Retinal pigment epithelial cell (primary cell): ENCODE measurements around the gene PTPRN2.
A peak's percentile ranks its signal among the peaks of the same experiment; 100 is the strongest.
"Not testable (repeated sequence)": the region's sequence is repeated elsewhere in the genome, so short reads cannot be mapped to it uniquely, and the experiment has no call there.

Experiments used
- DNase-seq: peaks from one replicate; pipeline ENCODE4 v3.0.0-alpha.2; 2010; ENCODE audit warnings: low read depth
- H3K4me3 ChIP-seq: 2 replicates; pipeline ENCODE4 v1.5.1; 2011; ENCODE audit warnings: mild to moderate bottlenecking, low read length, control low read depth, moderate library complexity
- TF ChIP-seq, protein P1 (sequence below): conservative IDR thresholded peaks from 2 replicates; pipeline ENCODE4 v1.5.1; 2011; ENCODE audit warnings: low read depth, low read length, control low read depth, inconsistent platforms

Gene PTPRN2

DNA sequence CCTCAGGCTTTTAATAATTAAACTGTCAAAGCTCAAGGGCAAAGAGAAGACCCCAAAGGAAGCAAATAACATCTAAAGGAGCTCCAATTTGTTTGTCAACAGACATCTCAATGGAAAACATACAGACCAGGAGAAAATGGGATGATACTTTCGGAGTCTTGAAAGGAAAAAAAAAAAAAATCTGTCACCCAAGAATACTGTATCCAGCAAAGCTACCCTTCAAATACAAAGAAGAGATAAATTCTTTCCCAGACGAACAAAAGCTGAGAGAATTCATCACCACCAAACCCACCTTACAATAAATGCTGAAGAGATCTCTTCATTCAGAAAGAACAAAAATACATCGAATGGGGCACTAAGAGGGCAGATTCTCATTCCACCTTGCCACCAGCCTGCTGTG, 232.8 kb downstream of the PTPRN2 start:
- DNase-seq = no peak
- no peak overlapping the region for H3K4me3 ChIP-seq
- TF ChIP-seq, protein P1, sequence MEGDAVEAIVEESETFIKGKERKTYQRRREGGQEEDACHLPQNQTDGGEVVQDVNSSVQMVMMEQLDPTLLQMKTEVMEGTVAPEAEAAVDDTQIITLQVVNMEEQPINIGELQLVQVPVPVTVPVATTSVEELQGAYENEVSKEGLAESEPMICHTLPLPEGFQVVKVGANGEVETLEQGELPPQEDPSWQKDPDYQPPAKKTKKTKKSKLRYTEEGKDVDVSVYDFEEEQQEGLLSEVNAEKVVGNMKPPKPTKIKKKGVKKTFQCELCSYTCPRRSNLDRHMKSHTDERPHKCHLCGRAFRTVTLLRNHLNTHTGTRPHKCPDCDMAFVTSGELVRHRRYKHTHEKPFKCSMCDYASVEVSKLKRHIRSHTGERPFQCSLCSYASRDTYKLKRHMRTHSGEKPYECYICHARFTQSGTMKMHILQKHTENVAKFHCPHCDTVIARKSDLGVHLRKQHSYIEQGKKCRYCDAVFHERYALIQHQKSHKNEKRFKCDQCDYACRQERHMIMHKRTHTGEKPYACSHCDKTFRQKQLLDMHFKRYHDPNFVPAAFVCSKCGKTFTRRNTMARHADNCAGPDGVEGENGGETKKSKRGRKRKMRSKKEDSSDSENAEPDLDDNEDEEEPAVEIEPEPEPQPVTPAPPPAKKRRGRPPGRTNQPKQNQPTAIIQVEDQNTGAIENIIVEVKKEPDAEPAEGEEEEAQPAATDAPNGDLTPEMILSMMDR = no peak

DNA sequence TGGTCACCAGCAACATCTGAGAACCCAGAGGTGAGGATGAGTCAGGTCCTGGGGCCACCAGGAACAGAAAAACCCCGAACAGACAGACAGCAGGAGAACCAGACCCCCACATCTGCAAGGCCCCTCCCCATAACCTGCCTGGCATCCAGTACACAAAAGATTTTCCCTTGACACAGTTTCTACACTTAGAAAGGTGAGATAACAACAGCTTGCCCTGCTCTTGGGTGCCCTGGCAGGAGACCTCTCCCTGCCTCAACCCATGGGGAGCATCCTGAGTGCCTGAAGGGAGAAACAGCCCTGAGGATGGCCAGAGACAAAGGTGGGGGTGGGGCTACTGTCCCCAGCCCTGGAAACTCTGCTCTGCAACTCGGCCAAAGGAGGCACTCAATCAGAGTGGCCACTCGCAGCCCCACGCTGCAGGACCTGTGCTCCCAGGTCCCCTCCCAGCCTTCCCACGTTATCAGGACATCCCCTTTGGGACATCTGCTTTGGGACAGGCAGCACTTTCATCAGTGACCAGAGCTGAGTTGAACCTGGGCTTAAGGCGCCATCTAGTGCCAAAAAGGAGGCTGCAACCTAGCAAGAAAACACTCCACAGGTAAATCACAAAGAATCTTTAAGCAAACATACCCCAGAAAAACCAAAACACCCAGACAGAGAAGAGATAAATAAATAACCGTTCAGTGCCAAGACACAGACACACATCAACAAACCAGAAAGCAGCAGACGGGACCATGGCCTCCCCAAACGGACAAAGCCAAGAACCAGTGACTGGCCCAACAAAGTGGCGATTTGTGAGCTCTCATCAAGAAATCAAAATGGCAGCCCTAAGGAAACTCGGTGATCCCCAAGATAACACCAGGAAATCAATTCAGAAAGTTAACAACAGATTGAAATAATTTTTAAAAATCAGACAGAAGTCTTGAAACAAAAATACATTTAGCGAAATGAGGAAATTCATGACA, 233.7 kb downstream of the PTPRN2 start:
- TF ChIP-seq, protein P1 = peak; percentile 14
- no peak for DNase-seq
- H3K4me3 ChIP-seq = no peak overlapping the region

DNA sequence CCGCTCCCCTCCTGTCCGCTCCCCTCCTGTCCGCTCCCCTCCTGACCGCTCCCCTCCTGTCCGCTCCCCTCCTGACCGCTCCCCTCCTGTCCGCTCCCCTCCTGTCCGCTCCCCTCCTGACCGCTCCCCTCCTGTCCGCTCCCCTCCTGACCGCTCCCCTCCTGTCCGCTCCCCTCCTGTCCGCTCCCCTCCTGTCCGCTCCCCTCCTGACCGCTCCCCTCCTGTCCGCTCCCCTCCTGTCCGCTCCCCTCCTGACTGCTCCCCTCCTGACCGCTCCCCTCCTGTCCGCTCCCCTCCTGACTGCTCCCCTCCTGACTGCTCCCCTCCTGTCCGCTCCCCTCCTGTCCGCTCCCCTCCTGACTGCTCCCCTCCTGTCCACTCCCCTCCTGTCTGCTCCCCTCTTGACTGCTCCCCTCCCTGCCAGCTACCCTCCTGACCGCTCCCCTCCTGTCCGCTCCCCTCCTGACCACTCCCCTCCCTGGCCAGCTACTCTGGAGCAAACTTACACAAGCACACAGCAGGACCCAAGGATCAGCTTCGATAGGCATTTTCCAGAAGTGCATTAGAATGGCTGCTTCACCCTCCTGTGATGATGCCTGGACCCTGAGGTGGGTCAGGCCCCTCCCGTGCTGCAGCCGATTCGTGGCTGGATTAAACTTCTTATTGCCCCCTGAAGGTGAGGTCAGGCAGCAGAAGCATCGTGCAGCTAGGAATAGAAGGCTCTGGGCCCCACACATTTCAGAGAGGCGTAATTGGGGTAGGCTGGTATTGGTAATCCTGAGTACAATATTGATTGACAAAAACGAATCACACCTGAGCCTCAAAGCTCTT, 235.5 kb downstream of the PTPRN2 start:
- H3K4me3 ChIP-seq, DNase-seq: not testable (repeated sequence)

DNA sequence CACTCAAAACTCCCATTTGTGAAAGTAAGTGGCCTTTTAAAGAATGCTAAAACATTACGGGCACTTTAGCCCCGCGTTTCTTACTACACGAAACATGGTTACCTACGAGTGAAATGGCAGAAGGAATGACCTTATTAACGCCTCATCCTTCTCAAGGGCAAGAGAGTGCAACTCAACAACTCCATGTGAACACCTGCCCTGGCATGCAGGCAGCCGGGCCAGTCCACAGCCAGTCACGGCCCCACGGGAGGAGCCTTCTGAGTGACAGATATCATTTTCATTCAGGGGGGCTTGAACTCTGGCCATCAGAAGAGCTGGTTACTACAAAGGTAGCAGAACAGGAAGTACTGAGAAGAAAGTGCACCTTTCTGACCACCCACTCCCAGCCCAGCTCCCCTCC, 236.1 kb downstream of the PTPRN2 start:
- TF ChIP-seq, protein P1 = no peak
- DNase-seq = no peak

DNA sequence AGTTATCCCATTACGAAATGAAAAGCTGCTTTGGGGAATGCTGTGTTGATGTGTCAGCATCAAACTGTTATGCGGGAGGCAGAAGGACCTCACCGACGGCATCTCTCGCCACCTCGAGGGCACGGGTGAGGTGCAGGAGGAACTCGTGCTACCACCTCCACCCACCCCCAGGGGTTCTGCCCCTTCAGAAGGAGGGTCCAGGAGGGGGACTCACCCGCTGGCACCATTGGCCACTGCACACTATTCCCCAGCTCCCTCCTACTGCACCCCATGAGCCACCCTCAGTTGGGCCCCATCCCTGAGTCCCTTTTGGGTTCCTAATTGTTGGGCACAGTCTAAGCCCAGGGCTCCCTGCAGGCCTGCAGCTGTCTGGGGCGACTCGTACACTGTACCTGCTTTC, 236.6 kb downstream of the PTPRN2 start:
- DNase-seq = no peak
- no peak overlapping the region for H3K4me3 ChIP-seq
- TF ChIP-seq, protein P1 = no peak

More for the DNA sequence above, 236.1 kb downstream of the PTPRN2 start:
- H3K4me3 ChIP-seq = no peak overlapping the region

DNA sequence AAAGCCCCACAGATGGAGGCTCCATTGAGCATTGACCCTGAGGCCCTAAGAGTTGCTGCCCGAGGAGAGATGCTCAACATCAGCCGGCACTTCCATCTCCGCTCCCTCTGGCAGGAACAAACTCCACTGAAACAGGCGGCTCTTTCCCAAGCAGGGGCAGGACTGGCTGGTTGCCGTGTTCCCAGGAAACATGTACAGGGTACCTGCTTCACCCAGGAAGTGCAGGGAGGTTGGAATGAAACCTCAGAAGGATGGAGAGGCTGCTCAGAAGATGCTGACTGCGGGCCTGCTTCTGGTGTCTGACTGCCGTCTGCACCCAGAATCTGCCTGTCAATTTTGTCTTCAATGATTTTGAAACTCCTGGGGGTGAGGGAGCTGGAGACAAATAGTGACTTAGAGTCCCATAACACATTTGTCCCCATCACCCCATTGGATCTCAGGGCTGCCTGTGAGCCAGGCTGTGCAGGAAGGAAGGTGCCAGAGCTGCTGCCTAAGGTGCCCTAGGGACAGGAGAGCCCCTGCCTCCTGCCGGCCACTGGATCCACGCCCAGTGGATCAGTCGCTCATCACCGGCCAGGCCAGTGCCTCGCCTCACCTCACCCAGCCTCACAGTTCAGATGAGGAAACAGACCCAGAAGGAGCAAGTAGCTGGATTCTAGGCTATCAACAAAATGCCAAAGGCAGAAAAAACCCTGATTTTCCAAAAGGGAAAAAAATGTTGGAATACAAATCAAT, 237.3 kb downstream of the PTPRN2 start:
- H3K4me3 ChIP-seq = no peak overlapping the region
- DNase-seq = no peak
- TF ChIP-seq, protein P1 = no peak

DNA sequence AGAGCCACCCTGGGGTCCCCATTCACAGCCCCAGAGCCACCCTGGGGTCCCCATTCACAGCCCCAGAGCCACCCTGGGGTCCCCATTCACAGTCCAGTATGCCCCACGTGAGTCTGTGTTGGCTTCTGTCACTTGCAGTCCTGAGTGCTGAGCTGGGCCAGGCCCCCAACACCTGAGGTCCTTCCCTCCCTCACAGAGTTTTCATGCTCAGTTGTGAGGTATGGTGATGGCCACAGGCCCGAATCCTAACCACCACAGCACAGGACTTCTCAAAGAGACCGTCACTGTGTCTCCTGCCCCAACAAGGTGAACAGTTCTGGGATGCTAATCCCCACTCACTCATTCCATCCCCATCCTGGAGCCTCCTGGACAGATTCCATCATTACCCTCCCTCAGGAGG, 239.2 kb downstream of the PTPRN2 start:
- TF ChIP-seq, protein P1 = no peak
- DNase-seq = no peak
- no peak overlapping the region for H3K4me3 ChIP-seq

DNA sequence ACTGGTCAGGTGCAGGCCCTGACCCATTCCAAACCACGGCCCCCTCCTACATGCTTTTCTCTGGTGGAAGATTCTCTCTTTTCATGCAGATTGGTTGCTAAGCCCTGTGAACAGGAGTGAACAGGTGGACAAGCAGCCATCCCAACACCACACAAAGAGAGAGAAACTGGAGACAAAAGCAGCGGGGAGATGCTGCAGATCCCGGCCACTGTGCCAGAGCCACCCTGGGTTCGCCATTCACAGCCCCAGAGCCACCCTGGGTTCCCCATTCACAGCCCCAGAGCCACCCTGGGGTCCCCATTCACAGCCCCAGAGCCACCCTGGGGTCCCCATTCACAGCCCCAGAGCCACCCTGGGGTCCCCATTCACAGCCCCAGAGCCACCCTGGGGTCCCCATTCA, 239.6 kb downstream of the PTPRN2 start:
- not testable (repeated sequence) for H3K4me3 ChIP-seq, DNase-seq
